Lower leg skin (tissue), 3 donors: ENCODE measurements around the gene F2R.

Experiments used
- CTCF ChIP-seq, 3 donors: fragments of 450-650 bp; IDR thresholded peaks; one replicate each; pipeline ENCODE4 v1.5.1; 2016; ENCODE audit warnings: antibody characterized with exemption in 3 of 3, mild to moderate bottlenecking in 3 of 3, moderate library complexity in 2 of 3
- POLR2A ChIP-seq, 2 donors: fragments of 450-650 bp; IDR thresholded peaks; one replicate each; pipeline ENCODE4 v1.6.1; 2016 to 2017; ENCODE audit warnings: antibody characterized with exemption in 2 of 2, mild to moderate bottlenecking in 1 of 2, moderate library complexity in 1 of 2

DNA sequence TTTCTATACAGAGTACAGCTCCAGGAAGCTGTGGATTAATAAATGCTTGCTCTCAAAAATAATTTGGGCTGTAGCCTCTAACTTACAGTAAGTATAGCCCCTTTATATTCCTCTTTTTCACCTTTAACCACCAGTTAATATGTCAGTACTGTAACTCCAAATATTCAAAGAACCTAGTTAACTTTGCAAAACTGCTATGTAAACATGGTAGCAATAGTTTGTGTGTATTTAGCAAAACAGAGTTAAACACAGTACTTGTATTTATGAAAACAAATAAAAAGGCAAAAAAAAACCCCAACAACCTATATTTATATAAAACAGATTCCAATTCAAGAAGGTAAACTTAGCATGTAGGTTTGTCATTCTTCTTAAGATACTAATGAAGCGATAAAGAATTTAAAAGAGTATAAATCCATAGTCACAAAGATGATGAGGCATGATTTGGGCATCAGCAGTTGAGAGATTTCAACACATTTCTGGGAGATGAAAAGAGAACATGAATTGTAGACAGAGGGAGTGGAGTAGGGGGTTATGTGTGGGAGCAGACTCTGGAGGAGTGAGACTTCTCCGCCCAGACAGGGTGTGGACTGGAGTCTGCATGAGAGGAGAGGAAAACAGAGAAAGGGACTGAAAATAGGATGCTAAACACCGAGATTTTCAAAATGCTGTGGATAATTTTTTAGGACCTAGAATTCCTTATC is 55.9 kb downstream of the F2R start:
- TF ChIP-seq CTCF (IDR thresholded peaks at IDR 0.05) (no peak), POLR2A (IDR thresholded peaks at IDR 0.05) (no peak)
